HL-60 (cell line): ENCODE measurements around the gene HOXD1.

ENCODE experiments used
- DNase-seq, 2 experiments: peaks; one replicate each; pipeline ENCODE4 v3.0.0-alpha.2; 2010 to 2020; ENCODE audit warnings: low read depth in 1 of 2, low spot score in 1 of 2
- H3K27ac ChIP-seq: fragments of 250-450 bp; sonication (Bioruptor Pico); replicated peaks from 2 replicates; pipeline ENCODE4 v1.5.1; 2020; ENCODE audit warnings: mild to moderate bottlenecking, moderate library complexity
- H3K27me3 ChIP-seq: fragments of 250-450 bp; sonication (Bioruptor Pico); 2 replicates; pipeline ENCODE4 v1.5.1; 2021; ENCODE audit warnings: mild to moderate bottlenecking, moderate library complexity; ENCODE audit not compliant: insufficient read depth, poor library complexity, severe bottlenecking
- H3K4me3 ChIP-seq: replicated peaks from 2 replicates; pipeline ENCODE4 v1.5.1; 2011; ENCODE audit warnings: mild to moderate bottlenecking, control low read depth, low read length; ENCODE audit not compliant: insufficient read depth
- GABPA ChIP-seq: IDR thresholded peaks from 2 replicates; pipeline ENCODE4 v1.6.1; 2012; ENCODE audit warnings: low read depth
- POLR2AphosphoS5 ChIP-seq: IDR thresholded peaks from 2 replicates; pipeline ENCODE4 v1.6.1; 2012; ENCODE audit warnings: low read depth
- SPI1 ChIP-seq: IDR thresholded peaks from 2 replicates; pipeline ENCODE4 v1.6.1; 2012; ENCODE audit warnings: low read depth, mild to moderate bottlenecking, borderline replicate concordance
- TF ChIP-seq, protein P1 (sequence below): IDR thresholded peaks from 2 replicates; pipeline ENCODE4 v1.6.1; 2012; ENCODE audit warnings: low read depth; ENCODE audit not compliant: insufficient replicate concordance
- TF ChIP-seq, protein P2 (sequence below): IDR thresholded peaks from one replicate; pipeline ENCODE4 v1.5.1; 2011; ENCODE audit warnings: low read length, control low read depth, inconsistent platforms; ENCODE audit not compliant: insufficient read depth

Gene HOXD1

DNA sequence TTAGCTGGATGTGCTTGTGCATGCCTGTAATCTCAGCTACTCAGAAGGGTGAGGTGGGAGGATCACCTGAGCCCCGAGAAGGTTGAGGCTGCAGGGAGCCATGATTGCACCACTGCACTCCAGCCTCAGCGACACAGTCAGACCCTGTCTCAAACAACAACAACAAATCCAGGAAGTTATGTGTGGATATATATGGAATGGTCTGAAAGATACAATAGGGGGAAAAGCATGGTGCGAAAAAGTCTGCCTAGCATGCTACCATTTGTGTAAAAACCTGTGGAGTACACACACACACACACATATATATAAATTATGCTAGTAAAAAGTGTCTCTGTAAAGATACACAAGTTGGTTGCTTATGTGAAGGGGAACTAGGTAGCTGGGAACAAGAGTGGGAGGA lies 6.9 kb upstream of the HOXD1 start:
- Histone ChIP-seq H3K27me3 (peaks cover 44% of the 10 kb centered on the region), H3K4me3 (no peak overlapping the region)
- TF ChIP-seq, protein P1, sequence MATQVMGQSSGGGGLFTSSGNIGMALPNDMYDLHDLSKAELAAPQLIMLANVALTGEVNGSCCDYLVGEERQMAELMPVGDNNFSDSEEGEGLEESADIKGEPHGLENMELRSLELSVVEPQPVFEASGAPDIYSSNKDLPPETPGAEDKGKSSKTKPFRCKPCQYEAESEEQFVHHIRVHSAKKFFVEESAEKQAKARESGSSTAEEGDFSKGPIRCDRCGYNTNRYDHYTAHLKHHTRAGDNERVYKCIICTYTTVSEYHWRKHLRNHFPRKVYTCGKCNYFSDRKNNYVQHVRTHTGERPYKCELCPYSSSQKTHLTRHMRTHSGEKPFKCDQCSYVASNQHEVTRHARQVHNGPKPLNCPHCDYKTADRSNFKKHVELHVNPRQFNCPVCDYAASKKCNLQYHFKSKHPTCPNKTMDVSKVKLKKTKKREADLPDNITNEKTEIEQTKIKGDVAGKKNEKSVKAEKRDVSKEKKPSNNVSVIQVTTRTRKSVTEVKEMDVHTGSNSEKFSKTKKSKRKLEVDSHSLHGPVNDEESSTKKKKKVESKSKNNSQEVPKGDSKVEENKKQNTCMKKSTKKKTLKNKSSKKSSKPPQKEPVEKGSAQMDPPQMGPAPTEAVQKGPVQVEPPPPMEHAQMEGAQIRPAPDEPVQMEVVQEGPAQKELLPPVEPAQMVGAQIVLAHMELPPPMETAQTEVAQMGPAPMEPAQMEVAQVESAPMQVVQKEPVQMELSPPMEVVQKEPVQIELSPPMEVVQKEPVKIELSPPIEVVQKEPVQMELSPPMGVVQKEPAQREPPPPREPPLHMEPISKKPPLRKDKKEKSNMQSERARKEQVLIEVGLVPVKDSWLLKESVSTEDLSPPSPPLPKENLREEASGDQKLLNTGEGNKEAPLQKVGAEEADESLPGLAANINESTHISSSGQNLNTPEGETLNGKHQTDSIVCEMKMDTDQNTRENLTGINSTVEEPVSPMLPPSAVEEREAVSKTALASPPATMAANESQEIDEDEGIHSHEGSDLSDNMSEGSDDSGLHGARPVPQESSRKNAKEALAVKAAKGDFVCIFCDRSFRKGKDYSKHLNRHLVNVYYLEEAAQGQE: no peak
- TF ChIP-seq SPI1: no peak
- no peak for TF ChIP-seq GABPA
- no peak for TF ChIP-seq POLR2AphosphoS5
- TF ChIP-seq, protein P2, sequence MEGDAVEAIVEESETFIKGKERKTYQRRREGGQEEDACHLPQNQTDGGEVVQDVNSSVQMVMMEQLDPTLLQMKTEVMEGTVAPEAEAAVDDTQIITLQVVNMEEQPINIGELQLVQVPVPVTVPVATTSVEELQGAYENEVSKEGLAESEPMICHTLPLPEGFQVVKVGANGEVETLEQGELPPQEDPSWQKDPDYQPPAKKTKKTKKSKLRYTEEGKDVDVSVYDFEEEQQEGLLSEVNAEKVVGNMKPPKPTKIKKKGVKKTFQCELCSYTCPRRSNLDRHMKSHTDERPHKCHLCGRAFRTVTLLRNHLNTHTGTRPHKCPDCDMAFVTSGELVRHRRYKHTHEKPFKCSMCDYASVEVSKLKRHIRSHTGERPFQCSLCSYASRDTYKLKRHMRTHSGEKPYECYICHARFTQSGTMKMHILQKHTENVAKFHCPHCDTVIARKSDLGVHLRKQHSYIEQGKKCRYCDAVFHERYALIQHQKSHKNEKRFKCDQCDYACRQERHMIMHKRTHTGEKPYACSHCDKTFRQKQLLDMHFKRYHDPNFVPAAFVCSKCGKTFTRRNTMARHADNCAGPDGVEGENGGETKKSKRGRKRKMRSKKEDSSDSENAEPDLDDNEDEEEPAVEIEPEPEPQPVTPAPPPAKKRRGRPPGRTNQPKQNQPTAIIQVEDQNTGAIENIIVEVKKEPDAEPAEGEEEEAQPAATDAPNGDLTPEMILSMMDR: no peak

DNA sequence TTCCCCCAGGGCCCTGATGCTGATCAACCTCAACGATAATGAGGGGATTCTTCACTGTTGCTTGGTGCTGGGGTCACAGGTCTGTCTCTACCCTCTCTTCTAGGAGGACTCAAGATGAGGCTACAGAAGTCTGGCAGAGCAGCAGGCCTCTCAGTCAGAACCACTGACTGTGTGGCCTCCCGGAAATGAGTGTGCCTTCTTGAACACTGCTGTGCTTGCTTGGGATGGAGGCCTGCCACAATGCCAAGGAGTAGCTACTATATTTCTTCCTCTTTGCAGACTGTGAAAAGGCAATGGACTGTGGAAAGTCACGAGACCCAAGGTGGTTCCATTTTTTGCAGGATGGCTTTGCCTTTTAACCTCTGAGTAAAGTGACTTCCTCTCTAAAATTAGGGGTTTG lies 5.8 kb upstream of the HOXD1 start:
- peaks cover 45% of the 10 kb centered on the region for H3K27me3 ChIP-seq

More for the DNA sequence above, 6.9 kb upstream of the HOXD1 start:
- DNase-seq: no peak
- H3K27ac ChIP-seq: no peak overlapping the region

DNA sequence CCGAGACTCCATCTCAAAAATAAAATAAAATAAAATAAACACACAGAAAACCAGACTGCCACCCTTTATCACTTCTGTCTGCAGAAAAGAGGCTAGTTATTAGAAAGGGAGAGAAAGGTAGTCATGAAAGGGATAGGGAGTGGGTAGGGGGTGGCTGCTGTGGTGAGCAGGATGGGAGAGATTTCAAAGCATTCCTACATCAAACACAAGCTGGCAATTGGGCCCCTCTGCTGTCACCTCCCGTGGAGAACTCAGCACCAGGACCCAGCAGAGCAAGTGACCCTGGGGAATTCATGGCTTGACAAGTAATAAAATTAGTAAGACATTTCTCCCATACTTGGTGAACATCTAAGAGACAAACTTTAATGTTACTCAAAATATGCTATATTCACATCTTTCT lies 3.7 kb upstream of the HOXD1 start:
- TF ChIP-seq SPI1: no peak
- TF ChIP-seq GABPA: no peak
- TF ChIP-seq, protein P1: no peak
- no peak for TF ChIP-seq POLR2AphosphoS5
- TF ChIP-seq, protein P2: no peak
- no peak for DNase-seq
- H3K27ac ChIP-seq: no peak overlapping the region

More for the DNA sequence above, 5.8 kb upstream of the HOXD1 start:
- no peak for DNase-seq
- Histone ChIP-seq H3K4me3 (no peak overlapping the region), H3K27ac (no peak overlapping the region)
- TF ChIP-seq, protein P2: no peak
- TF ChIP-seq POLR2AphosphoS5 (no peak), SPI1 (no peak), GABPA (no peak)
- TF ChIP-seq, protein P1: no peak

More for the DNA sequence above, 3.7 kb upstream of the HOXD1 start:
- H3K4me3 ChIP-seq: no peak overlapping the region
- peaks cover 44% of the 10 kb centered on the region for H3K27me3 ChIP-seq
